K562 (cell line): ENCODE results near the gene COL8A2.
A peak's percentile ranks its signal among the peaks of the same experiment; 100 is the strongest.

Experiments
- CREB1 ChIP-seq, 2 experiments: sonication (generic) in 1 of 2; formaldehyde crosslinking in 1 of 2; IDR thresholded peaks; 2 replicates each; pipeline versions ENCODE4 v1.6.1 to v1.8.0; 2012 to 2022; ENCODE audit warnings: inconsistent platforms in 1 of 2, mild to moderate bottlenecking in 1 of 2, missing genetic modification reagents in 1 of 2, moderate library complexity in 1 of 2
- FOXK2 ChIP-seq, 2 experiments: fragments of 450-650 bp; IDR thresholded peaks in 1 of 2; conservative IDR thresholded peaks in 1 of 2; 2 replicates each; pipeline ENCODE4 v1.6.1; 2016; ENCODE audit warnings: low read depth in 2 of 2, mild to moderate bottlenecking in 1 of 2
- JUN ChIP-seq, 2 experiments: sonication (generic) in 1 of 2; formaldehyde crosslinking in 1 of 2; IDR thresholded peaks; 2 replicates each; pipeline versions ENCODE4 v1.6.1 to v1.8.0; 2012 to 2022; ENCODE audit warnings: borderline replicate concordance in 2 of 2, mild to moderate bottlenecking in 2 of 2, improper control_type of control experiment in 1 of 2, low read depth in 1 of 2, low read length in 1 of 2, missing genetic modification reagents in 1 of 2
- KAT2B ChIP-seq: IDR thresholded peaks from one replicate; pipeline ENCODE4 v1.6.1; 2012; ENCODE audit warnings: low read depth, mild to moderate bottlenecking, control low read depth, inconsistent platforms, low read length, moderate library complexity
- SMARCA5 ChIP-seq: fragments of 450-650 bp; IDR thresholded peaks from 2 replicates; pipeline ENCODE4 v1.6.1; 2016
- TF ChIP-seq, protein P1 (sequence below): fragments of 450-650 bp; formaldehyde crosslinking; IDR thresholded peaks from 2 replicates; pipeline ENCODE4 v1.4.0; 2022; ENCODE audit warnings: missing genetic modification characterization

DNA sequence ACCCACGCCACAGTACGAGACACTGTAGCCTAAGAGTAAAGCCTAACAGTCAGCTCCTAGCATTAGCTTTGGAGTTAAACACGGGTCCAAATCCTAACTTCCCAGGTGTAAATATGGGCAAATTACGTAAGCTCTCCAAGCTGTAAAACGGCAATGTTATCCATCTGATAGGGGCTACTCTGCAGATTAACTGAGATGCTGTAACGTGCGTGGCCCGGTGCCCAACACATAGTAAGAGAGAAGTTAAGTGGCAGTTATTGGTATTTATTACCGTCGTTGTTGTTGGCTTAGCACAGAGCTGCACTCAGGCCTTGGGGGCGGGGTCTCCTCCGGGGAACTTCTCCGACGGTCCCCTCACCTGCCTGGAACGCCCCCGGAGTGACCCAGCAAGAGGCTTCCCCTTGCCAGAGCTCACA, 23.8 kb upstream of the COL8A2 start:
- TF ChIP-seq SMARCA5 = no peak
- TF ChIP-seq CREB1 (IDR thresholded peaks at IDR 0.05) = no peak
- TF ChIP-seq CREB1 (CRISPR knock-in tag; IDR thresholded peaks at IDR 0.05) = no peak
- no peak for TF ChIP-seq KAT2B
- TF ChIP-seq JUN (IDR thresholded peaks at IDR 0.05; ENCODE audit: borderline replicate concordance, low read depth, low read length) = no peak
- 0 out of 2 replicates have a peak, but pooled peaks have one; percentile 22 for TF ChIP-seq JUN (CRISPR knock-in tag; IDR thresholded peaks at IDR 0.05; ENCODE audit: borderline replicate concordance)
- TF ChIP-seq, protein P1, sequence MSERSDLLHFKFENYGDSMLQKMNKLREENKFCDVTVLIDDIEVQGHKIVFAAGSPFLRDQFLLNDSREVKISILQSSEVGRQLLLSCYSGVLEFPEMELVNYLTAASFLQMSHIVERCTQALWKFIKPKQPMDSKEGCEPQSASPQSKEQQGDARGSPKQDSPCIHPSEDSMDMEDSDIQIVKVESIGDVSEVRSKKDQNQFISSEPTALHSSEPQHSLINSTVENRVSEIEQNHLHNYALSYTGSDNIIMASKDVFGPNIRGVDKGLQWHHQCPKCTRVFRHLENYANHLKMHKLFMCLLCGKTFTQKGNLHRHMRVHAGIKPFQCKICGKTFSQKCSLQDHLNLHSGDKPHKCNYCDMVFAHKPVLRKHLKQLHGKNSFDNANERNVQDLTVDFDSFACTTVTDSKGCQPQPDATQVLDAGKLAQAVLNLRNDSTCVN (CRISPR knock-in tag) = no peak
- peak; percentile 12 to 14; a peak in 2 of 4 replicates for TF ChIP-seq FOXK2 (conservative IDR thresholded peaks at IDR 0.05 in 1 of 2, IDR thresholded peaks at IDR 0.05 in 1 of 2; ENCODE audit: low read depth in 2 of 2)
